Transverse colon (tissue), 3 donors: ENCODE data around the gene OSBPL10.

Source experiments
- CTCF ChIP-seq, 5 experiments: fragments of 200-600 bp in 3 of 5; fragments of 450-650 bp in 2 of 5; sonication (generic) in 3 of 5; IDR thresholded peaks; 1 replicate in 2 of 5; 2 replicates in 3 of 5; pipeline ENCODE4 v1.5.1; 2016 to 2017; ENCODE audit warnings: antibody characterized with exemption in 5 of 5, inconsistent platforms in 3 of 5, mild to moderate bottlenecking in 2 of 5, moderate library complexity in 1 of 5
- EP300 ChIP-seq: sonication (generic); formaldehyde crosslinking; IDR thresholded peaks from one replicate; pipeline ENCODE4 v1.6.1; 2017; ENCODE audit warnings: antibody characterized with exemption, low read depth
- POLR2A ChIP-seq: fragments of 450-650 bp; IDR thresholded peaks from one replicate; pipeline ENCODE4 v1.6.1; 2016; ENCODE audit warnings: antibody characterized with exemption, mild to moderate bottlenecking, moderate library complexity

GRCh38 chr3:31636049-31636448, 345.0 kb downstream of the OSBPL10 start:
- TF ChIP-seq EP300 = no peak
- TF ChIP-seq POLR2A = no peak
- no peak for TF ChIP-seq CTCF (IDR thresholded peaks at IDR 0.05)
